GM20000 (cell line): ENCODE measurements around the gene TMEM209.

Source experiments
- DNase-seq: peaks from one replicate; pipeline ENCODE4 v3.0.0; 2012; ENCODE audit warnings: low spot score
- TF ChIP-seq, protein P1 (sequence below): IDR thresholded peaks from 2 replicates; pipeline ENCODE4 v1.5.1; 2012; ENCODE audit warnings: mild to moderate bottlenecking, control low read depth; ENCODE audit errors: extremely low read depth, missing control alignments

Gene TMEM209

GRCh38 chr7:130140551-130141160, 64.5 kb downstream of the TMEM209 start:
- TF ChIP-seq, protein P1, sequence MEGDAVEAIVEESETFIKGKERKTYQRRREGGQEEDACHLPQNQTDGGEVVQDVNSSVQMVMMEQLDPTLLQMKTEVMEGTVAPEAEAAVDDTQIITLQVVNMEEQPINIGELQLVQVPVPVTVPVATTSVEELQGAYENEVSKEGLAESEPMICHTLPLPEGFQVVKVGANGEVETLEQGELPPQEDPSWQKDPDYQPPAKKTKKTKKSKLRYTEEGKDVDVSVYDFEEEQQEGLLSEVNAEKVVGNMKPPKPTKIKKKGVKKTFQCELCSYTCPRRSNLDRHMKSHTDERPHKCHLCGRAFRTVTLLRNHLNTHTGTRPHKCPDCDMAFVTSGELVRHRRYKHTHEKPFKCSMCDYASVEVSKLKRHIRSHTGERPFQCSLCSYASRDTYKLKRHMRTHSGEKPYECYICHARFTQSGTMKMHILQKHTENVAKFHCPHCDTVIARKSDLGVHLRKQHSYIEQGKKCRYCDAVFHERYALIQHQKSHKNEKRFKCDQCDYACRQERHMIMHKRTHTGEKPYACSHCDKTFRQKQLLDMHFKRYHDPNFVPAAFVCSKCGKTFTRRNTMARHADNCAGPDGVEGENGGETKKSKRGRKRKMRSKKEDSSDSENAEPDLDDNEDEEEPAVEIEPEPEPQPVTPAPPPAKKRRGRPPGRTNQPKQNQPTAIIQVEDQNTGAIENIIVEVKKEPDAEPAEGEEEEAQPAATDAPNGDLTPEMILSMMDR, result no peak
- no peak for DNase-seq

- TF ChIP-seq, protein P1, result no peak
- DNase-seq, result no peak
Observed at GRCh38 chr7:130139193-130139960, 65.8 kb downstream of the TMEM209 start.

DNA sequence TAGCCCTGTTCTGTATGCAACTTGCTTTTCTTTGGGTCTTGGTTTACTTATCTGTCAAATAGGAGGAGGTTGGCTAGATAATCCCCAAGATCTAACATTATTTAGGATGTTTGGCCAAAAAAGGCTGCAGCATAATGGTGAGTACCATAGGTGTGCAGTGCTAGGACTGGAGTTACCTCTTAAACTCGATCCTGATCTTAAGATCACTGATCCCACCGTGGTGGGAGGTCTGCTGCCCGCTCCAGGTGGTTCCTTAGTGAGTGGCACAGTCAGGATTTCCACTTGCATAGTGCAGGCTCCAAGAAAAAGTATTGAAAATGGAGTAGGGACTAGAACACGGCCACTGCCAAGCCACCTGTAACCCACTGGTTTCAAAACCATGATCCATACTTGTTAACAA, 68.0 kb downstream of the TMEM209 start:
- TF ChIP-seq, protein P1, result no peak
- DNase-seq, result no peak

GRCh38 chr7:130136579-130137167, 68.5 kb downstream of the TMEM209 start:
- DNase-seq, result no peak
- TF ChIP-seq, protein P1, result no peak

DNA sequence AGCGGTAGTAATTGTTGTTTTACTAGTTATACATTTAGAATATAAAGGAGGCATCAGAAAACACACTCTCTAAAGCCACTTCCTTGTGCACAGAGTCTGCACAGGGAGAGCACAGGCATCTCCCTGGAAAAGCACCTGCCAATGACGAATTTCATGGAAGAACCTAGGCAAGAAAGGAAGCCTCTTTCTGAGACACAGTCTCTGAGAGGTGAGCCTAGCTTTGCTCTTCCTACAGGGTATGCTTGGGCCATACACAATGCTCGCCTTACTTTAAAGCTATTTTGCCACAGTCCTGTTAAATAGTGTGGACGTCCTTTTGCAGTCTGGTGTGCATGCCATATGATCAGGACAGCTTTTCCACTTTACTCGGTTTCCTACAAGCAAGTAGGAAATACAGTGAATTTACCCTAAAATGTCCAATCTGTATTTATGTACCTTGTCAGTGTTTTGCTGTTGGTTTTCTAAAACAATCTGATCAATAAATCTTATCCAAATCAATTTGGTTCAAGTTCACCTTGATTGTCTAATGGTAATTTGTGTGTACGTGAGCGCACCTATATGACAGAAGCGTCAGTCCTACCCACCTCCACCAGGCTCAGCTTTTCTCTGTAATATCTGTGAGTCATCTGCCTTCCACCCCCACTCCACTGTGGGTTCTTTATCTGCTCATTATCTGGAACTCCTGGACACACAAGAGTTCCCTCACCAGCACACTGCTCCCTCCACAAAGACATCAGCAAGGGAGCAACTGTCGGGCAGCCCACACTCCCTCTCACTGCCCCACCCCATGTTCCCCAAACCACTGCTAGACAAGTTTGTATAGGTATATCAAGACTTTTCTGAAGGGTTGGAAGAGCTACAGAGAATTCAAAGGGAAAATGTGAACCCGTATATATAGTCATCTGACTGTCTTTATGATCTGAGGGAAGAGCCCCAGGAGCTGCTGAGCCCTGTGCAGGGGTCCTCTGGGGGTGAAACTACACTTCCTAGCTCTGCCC, 69.7 kb downstream of the TMEM209 start:
- DNase-seq, result no peak

GRCh38 chr7:130134726-130135125, 70.5 kb downstream of the TMEM209 start:
- no peak for DNase-seq
- TF ChIP-seq, protein P1, result no peak

More for the DNA sequence above, 69.7 kb downstream of the TMEM209 start:
- TF ChIP-seq, protein P1, result no peak
